ENCODE measurements around the gene EYA3.

EYA3 gene

DNA sequence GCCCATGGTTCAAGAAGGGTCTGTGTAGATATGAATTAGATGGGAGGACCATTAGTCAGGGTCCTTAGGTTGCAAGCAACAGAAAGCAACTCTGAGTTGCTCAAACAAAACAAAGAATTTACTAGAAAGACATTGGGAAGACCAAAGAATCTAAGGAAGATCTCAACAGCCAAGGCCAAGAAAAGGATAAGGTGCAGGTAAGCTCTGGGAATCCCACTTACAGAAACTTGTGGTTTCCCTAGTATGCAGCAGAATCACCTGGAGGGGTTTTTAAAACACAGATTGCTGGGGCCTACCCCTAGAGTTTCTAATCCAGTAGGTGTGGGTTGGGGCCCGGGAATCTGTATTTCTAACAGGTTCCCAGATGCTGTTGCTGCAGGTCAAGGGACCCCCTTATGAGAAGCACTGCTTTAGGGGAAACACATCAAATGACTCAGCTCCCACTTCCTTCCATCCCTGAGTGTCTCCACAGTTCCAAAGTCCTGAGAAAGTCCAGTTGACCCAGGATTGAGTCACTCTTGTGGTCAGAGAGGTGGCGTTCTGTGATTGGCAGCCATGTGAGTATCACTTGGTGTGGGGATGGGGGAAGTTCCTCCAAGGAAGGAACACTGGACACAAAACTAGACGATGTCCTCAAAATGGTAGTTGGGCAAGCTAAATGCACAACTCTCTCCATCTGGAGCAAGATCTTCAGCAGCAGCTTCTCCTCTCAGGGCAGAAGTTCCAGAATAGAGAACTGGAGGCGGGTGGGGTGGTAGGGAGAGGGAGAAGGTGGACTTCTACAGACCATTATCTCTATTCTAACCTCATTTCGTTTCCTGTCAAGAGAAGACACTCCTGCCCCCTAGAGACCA lies 24.2 kb upstream of the EYA3 start:
- DNase-seq (ENCODE audit: extremely low read depth, low read depth) = no peak
- TF ChIP-seq, protein P1, sequence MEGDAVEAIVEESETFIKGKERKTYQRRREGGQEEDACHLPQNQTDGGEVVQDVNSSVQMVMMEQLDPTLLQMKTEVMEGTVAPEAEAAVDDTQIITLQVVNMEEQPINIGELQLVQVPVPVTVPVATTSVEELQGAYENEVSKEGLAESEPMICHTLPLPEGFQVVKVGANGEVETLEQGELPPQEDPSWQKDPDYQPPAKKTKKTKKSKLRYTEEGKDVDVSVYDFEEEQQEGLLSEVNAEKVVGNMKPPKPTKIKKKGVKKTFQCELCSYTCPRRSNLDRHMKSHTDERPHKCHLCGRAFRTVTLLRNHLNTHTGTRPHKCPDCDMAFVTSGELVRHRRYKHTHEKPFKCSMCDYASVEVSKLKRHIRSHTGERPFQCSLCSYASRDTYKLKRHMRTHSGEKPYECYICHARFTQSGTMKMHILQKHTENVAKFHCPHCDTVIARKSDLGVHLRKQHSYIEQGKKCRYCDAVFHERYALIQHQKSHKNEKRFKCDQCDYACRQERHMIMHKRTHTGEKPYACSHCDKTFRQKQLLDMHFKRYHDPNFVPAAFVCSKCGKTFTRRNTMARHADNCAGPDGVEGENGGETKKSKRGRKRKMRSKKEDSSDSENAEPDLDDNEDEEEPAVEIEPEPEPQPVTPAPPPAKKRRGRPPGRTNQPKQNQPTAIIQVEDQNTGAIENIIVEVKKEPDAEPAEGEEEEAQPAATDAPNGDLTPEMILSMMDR (IDR thresholded peaks at IDR 0.05; ENCODE audit: low read depth, low read length) = no peak; the same call in 1 of the 2 replicates

DNA sequence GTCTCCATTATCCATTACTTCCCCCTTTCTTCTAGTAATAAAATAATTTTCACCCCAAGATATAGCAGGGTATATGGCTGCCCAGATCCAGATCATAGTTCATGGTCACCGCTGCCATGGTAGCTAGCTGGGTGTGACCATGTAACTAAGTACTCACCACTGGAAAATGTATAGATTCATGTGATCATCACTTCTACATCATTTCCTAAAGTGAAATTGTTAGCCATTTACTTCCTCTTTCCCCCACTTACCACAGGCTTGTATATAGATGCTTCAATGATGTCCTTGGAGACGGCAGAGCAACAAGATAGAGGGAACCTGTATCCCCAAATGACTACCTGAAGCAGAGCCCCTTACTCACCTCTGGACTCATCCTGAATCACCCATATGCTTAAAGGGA lies 22.7 kb upstream of the EYA3 start:
- TF ChIP-seq, protein P1 (IDR thresholded peaks at IDR 0.05; ENCODE audit: low read depth, low read length) = no peak
- DNase-seq (ENCODE audit: extremely low read depth, low read depth) = no peak

DNA sequence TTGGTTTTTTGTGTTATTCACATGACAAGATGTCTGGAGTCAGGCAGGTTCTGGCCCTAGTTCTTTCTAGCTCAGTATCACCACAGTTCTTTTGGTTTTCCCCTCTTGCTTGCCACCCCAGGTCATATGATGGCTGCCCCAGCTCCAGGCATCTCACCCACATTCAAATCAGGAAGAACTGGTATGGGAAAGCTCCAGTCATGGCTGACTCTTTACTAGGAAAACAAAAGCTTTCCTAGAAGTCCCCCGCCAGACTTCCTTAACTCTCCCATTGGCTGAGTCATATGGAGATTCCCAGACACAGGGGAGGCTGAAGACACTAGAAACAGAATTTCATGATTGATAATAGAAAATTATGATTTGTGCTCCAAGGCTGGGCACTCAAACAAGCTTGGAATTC lies 22.1 kb upstream of the EYA3 start:
- TF ChIP-seq, protein P1 (IDR thresholded peaks at IDR 0.05; ENCODE audit: low read depth, low read length) = no peak
- no peak for DNase-seq (ENCODE audit: extremely low read depth, low read depth)

DNA sequence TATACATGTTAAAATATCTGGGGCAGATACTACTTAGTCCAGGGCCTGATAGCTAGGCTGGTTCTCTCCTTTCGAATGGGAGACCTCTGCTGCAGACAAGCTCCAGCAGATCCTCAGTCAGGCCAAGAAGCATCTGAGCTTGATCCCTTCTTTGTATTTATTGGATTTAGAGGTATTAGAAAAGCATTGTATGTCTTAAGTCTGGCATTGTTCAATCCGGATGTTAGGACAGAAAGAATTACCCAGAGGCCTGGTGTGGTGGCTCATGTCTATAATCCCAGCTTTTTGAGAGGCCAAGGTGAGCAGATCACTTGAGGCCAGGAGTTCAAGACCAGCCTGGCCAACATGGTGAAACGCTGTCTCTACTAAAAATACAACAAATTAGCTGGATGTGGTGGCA lies 21.2 kb upstream of the EYA3 start:
- DNase-seq (ENCODE audit: extremely low read depth, low read depth) = no peak
- TF ChIP-seq, protein P1 (IDR thresholded peaks at IDR 0.05; ENCODE audit: low read depth, low read length) = no peak

DNA sequence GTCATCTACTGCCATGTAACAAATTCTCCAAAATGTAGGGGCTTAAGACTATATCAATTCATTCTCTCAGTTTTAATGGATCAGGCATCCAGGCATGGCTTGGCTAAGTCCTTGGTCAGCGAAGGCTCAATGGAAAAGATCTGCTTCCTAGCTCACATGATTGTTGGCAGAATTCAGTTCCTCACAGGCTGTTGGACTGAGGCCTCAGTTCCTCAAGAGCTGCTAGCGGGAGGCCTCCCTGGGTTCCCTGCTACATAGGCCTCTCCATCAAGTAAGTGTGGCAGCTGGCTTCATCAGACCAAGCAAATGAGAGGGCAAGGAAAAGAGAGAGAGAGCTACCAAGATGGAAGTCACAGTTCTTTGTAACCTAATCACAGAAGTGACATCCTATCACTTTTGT lies 19.6 kb upstream of the EYA3 start:
- no peak for DNase-seq (ENCODE audit: extremely low read depth, low read depth)
- TF ChIP-seq, protein P1 (IDR thresholded peaks at IDR 0.05; ENCODE audit: low read depth, low read length) = no peak

DNA sequence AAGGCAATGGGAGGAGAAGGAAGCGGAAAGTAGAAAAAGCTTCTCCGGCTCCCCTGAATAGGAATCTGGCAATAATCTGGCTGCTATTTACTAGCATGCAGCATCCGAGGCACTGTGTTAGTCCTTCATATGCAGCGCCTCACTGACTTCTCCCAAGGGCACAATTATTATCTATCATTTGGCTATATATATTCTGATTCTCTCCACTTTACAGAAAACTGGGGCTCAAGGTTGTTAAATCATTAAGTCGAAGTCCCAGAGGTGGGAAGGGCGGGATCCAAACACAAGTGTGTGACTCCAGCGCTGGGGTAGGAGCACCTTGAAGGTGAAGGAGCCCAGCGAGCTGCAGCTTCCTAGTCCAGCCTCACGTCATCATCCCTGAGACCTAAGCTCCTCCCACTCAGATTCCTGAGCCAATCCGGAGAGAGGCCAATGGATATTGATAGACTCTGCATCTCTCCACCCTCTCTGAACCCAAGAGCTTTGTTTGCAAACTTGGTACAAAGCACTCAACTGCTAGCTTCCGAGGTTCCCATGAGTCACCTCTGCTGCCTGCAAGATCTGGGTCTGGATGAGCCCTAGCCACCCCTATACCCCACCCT lies 16.6 kb upstream of the EYA3 start:
- no peak for DNase-seq (ENCODE audit: extremely low read depth, low read depth)
- TF ChIP-seq, protein P1 (IDR thresholded peaks at IDR 0.05; ENCODE audit: low read depth, low read length) = no peak

DNA sequence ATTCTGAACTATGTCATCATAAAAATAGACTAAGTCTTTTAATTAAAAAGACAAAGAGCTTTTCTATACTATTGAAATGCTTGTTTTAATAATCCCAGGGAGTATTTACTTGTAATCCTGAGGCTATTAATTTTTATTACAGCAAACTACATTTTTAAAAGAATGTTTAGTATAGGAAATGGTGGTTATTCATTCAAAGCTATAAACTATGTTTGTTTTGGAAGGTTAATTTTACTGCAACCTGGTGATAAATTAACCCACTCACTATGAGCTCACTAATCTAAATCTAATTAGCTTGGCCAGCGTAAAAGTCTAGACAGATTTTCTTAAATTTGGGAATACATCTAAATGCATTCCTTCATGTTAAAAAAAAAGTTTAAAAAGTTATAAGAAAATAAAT lies 13.8 kb upstream of the EYA3 start:
- TF ChIP-seq, protein P1 (IDR thresholded peaks at IDR 0.05; ENCODE audit: low read depth, low read length) = no peak
- DNase-seq (ENCODE audit: extremely low read depth, low read depth) = no peak

Measured in AG09319 (cell line).